SK-N-SH (cell line): ENCODE results near the gene GUCY2D. TPM values are rescaled to one million over a fixed set of nuclear protein-coding genes. Genes with fewer than 3 reads are reported as not detected.
A peak's percentile ranks its signal among the peaks of the same experiment; 100 is the strongest.

ENCODE experiments used
- CTCF ChIA-PET: fragments of 300-600, 350-600 bp; formaldehyde crosslinking; extraction: SDS; loops from one replicate; lab custom pipeline; 2021; lab: Yijun Ruan, JAX
- POLR2A ChIA-PET: fragments of 350-600 bp; sonication (Branson Sonifier 250); formaldehyde crosslinking; extraction: SDS; loops from one replicate; lab custom pipeline; 2020; ENCODE audit warnings: antibody characterized with exemption, inconsistent platforms; lab: Yijun Ruan, JAX
- DNase-seq: peaks from one replicate; pipeline ENCODE4 v3.0.0; 2012
- H2AFZ ChIP-seq: fragments of 200-600 bp; sonication (generic); 2 replicates; pipeline ENCODE4 v1.8.1; 2016; ENCODE audit warnings: antibody characterized with exemption, mild to moderate bottlenecking, low read depth
- H3F3A ChIP-seq: fragments of 200-600 bp; sonication (generic); replicated peaks from 2 replicates; pipeline ENCODE3; 2016; ENCODE audit warnings: antibody characterized with exemption, mild to moderate bottlenecking; ENCODE audit not compliant: insufficient read depth
- H3K27ac ChIP-seq, 2 experiments: fragments of 200-500 bp in 1 of 2; fragments of 200-600 bp in 1 of 2; sonication (Bioruptor generic) in 1 of 2; sonication (generic), shearing (Covaris generic) in 1 of 2; 2 replicates each; pipeline versions ENCODE4 v1.5.1 to v1.6.1; 2014 to 2016; ENCODE audit warnings: low read depth in 2 of 2, inconsistent platforms in 1 of 2, low read length in 1 of 2, mild to moderate bottlenecking in 1 of 2, mixed read lengths in 1 of 2
- H3K27me3 ChIP-seq: fragments of 200-600 bp; sonication (generic), shearing (Covaris generic); 2 replicates; pipeline ENCODE4 v1.6.1; 2016; ENCODE audit warnings: mixed run types; ENCODE audit not compliant: insufficient read depth
- H3K36me3 ChIP-seq, 2 experiments: fragments of 200-500 bp in 1 of 2; fragments of 200-600 bp in 1 of 2; sonication (Bioruptor generic) in 1 of 2; sonication (generic) in 1 of 2; replicated peaks in 1 of 2; 2 replicates each; pipeline versions ENCODE3 to v1.5.1; 2014 to 2016; ENCODE audit warnings: low read length in 1 of 2, mild to moderate bottlenecking in 1 of 2; ENCODE audit not compliant: insufficient read depth in 2 of 2, control insufficient read depth in 1 of 2
- H3K4me1 ChIP-seq, 2 experiments: fragments of 200-500 bp in 1 of 2; fragments of 200-600 bp in 1 of 2; sonication (Bioruptor generic) in 1 of 2; sonication (generic), shearing (Covaris generic) in 1 of 2; 2 replicates each; pipeline versions ENCODE4 v1.5.1 to v1.6.1; 2014 to 2016; ENCODE audit warnings: low read depth in 1 of 2, low read length in 1 of 2, mixed run types in 1 of 2; ENCODE audit not compliant: insufficient read depth in 2 of 2, control insufficient read depth in 1 of 2
- H3K4me2 ChIP-seq: fragments of 200-600 bp; sonication (generic), shearing (Covaris generic); 2 replicates; pipeline ENCODE4 v1.6.1; 2017; ENCODE audit warnings: mixed run types
- H3K4me3 ChIP-seq, 2 experiments: fragments of 200-500 bp in 1 of 2; fragments of 200-600 bp in 1 of 2; sonication (Bioruptor generic) in 1 of 2; sonication (generic), shearing (Covaris generic) in 1 of 2; 2 replicates each; pipeline versions ENCODE4 v1.5.1 to v1.8.1; 2014 to 2016; ENCODE audit warnings: low read depth in 2 of 2, inconsistent platforms in 1 of 2, low read length in 1 of 2, mild to moderate bottlenecking in 1 of 2, mixed read lengths in 1 of 2, moderate library complexity in 1 of 2
- H3K79me2 ChIP-seq: fragments of 200-600 bp; sonication (generic); 2 replicates; pipeline ENCODE4 v1.8.1; 2017; ENCODE audit warnings: mild to moderate bottlenecking; ENCODE audit not compliant: insufficient read depth
- H3K9ac ChIP-seq: fragments of 200-600 bp; sonication (generic); 2 replicates; pipeline ENCODE4 v1.6.1; 2017; ENCODE audit warnings: mixed run types
- H3K9me2 ChIP-seq: fragments of 200-600 bp; sonication (generic); 2 replicates; pipeline ENCODE4 v1.6.1; 2017; ENCODE audit warnings: mixed run types
- H3K9me3 ChIP-seq: fragments of 200-600 bp; sonication (generic); 2 replicates; pipeline ENCODE4 v1.6.1; 2017; ENCODE audit warnings: mixed run types, mild to moderate bottlenecking, moderate library complexity
- H4K20me1 ChIP-seq: fragments of 200-600 bp; sonication (generic); 2 replicates; pipeline ENCODE4 v1.6.1; 2017; ENCODE audit warnings: mild to moderate bottlenecking, mixed run types; ENCODE audit not compliant: insufficient read depth
- FOSL2 ChIP-seq: IDR thresholded peaks from 2 replicates; pipeline ENCODE4 v1.4.0; 2012; ENCODE audit warnings: low read depth, mild to moderate bottlenecking, moderate library complexity, borderline replicate concordance
- FOXJ3 ChIP-seq: sonication (generic); formaldehyde crosslinking; IDR thresholded peaks from 2 replicates; pipeline ENCODE4 v1.5.1; 2020; ENCODE audit warnings: mild to moderate bottlenecking, missing genetic modification reagents
- MEF2A ChIP-seq: IDR thresholded peaks from 2 replicates; pipeline ENCODE4 v1.4.0; 2012; ENCODE audit warnings: low read depth, borderline replicate concordance
- MXI1 ChIP-seq: IDR thresholded peaks from 2 replicates; pipeline ENCODE4 v1.6.1; 2012; ENCODE audit warnings: mild to moderate bottlenecking, low read depth, low read length, improper control_type of control experiment
- RAD21 ChIP-seq: IDR thresholded peaks from 2 replicates; pipeline ENCODE4 v1.6.1; 2012; ENCODE audit warnings: mild to moderate bottlenecking, low read length
- REST ChIP-seq: IDR thresholded peaks from 2 replicates; pipeline ENCODE4 v1.6.1; 2012; ENCODE audit warnings: mild to moderate bottlenecking, low read depth, low read length, moderate library complexity
- SMC3 ChIP-seq: IDR thresholded peaks from 2 replicates; pipeline ENCODE4 v1.6.1; 2012; ENCODE audit warnings: low read depth, low read length, improper control_type of control experiment
- TAF1 ChIP-seq: IDR thresholded peaks from 2 replicates; pipeline ENCODE4 v1.6.1; 2012; ENCODE audit warnings: low read depth, mild to moderate bottlenecking, low read length, moderate library complexity, borderline replicate concordance
- TCF12 ChIP-seq: IDR thresholded peaks from 2 replicates; pipeline ENCODE4 v1.4.0; 2012
- TEAD4 ChIP-seq: IDR thresholded peaks from 2 replicates; pipeline ENCODE4 v1.4.0; 2012; ENCODE audit warnings: mild to moderate bottlenecking, borderline replicate concordance; ENCODE audit not compliant: insufficient read depth
- YY1 ChIP-seq: IDR thresholded peaks from 2 replicates; pipeline ENCODE4 v1.4.0; 2012; ENCODE audit warnings: low read depth, mild to moderate bottlenecking
- ZBTB33 ChIP-seq: IDR thresholded peaks from 2 replicates; pipeline ENCODE4 v1.4.0; 2012; ENCODE audit warnings: low read depth, borderline replicate concordance
- WGBS: methylation state at CpG from one replicate; pipeline ENCODE4 v1.1.6; 2017; ENCODE audit warnings: low lambda C conversion rate; 5-methylcytosine and 5-hydroxymethylcytosine counted together
- polyA plus RNA-seq, 3 experiments: library from polyadenylated mRNA; depleted of rRNA; stranded (reverse); fragments of >200 nt; gene quantifications; 2 replicates each; pipeline ENCODE4 v1.2.3, GENCODE V29; 2012
- TF ChIP-seq, protein P1 (sequence below): fragments of 150-350 bp; IDR thresholded peaks from 2 replicates; pipeline ENCODE4 v1.6.1; 2017; ENCODE audit warnings: antibody characterized with exemption, low read length, low read depth, borderline replicate concordance
- TF ChIP-seq, protein P2 (sequence below): fragments of 150-350 bp; IDR thresholded peaks from 2 replicates; pipeline ENCODE4 v1.6.1; 2016; ENCODE audit warnings: mild to moderate bottlenecking, low read depth, low read length
- TF ChIP-seq, protein P3 (sequence below): fragments of 200-600 bp; sonication (generic); IDR thresholded peaks from 2 replicates; pipeline ENCODE4 v1.6.1; 2017; ENCODE audit warnings: antibody characterized with exemption, mild to moderate bottlenecking, moderate library complexity
- TF ChIP-seq, protein P4 (sequence below): IDR thresholded peaks from 2 replicates; pipeline ENCODE4 v1.4.0; 2012; ENCODE audit warnings: low read depth, borderline replicate concordance

Gene GUCY2D
- polyA plus RNA-seq, 1 of the 3 experiments (the other 2 are of a cell fraction), result not detected

DNA sequence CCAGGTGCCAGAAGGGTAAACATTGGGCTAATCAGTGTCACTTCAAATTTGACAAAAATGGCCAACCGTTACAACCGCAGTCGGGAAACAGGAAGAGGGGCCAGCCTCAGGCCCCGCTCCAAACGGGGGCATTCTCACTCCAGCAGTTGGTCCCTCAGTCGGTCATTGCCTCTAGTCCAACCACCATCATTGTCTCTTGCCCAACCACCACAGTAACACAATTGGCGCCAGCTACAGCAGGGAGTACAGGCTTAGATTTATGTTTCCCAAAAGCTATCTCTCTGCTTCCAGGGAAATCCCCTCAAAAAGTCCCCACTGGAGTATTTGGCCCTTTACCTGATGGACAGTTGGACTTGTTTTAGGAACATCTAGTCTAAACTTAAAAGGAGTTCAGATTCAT is 56.7 kb downstream of the GUCY2D start (continued):
- TF ChIP-seq RAD21 (no peak), TAF1 (no peak), TEAD4 (no peak)
- TF ChIP-seq, protein P1, sequence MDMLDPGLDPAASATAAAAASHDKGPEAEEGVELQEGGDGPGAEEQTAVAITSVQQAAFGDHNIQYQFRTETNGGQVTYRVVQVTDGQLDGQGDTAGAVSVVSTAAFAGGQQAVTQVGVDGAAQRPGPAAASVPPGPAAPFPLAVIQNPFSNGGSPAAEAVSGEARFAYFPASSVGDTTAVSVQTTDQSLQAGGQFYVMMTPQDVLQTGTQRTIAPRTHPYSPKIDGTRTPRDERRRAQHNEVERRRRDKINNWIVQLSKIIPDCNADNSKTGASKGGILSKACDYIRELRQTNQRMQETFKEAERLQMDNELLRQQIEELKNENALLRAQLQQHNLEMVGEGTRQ, result no peak

DNA sequence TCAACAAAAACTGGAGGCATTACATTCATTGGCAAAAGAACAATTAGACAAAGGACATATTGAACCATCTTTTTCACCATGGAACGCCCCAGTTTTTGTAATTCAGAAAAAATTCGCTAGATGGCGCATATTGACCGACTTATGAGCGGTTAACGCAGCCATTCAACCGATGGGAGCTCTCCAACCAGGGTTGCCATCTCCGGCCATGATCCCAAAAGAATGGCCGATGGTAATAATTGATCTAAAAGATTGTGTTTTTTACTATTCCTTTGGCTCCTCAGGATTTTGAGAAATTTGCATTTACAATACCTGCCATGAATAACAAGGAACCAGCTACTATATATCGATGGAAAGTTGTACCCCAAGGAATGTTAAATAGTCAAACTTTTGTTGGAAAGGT is 57.9 kb downstream of the GUCY2D start:
- Histone ChIP-seq H3K27me3 (peaks cover 53% of the 10 kb centered on the region), H3K27ac (no peak overlapping the region), H3K4me3 (peak overlapping the region in 1 of 2 experiments; percentile 28; a peak in 1 of 4 replicates), H3K9ac (no peak overlapping the region), H4K20me1 (no peaks in the 10 kb centered on the region)
- TF ChIP-seq MXI1, result no peak
- TF ChIP-seq TAF1, result no peak
- no peak for TF ChIP-seq ZBTB33
- TF ChIP-seq MEF2A, result no peak
- TF ChIP-seq, protein P2, sequence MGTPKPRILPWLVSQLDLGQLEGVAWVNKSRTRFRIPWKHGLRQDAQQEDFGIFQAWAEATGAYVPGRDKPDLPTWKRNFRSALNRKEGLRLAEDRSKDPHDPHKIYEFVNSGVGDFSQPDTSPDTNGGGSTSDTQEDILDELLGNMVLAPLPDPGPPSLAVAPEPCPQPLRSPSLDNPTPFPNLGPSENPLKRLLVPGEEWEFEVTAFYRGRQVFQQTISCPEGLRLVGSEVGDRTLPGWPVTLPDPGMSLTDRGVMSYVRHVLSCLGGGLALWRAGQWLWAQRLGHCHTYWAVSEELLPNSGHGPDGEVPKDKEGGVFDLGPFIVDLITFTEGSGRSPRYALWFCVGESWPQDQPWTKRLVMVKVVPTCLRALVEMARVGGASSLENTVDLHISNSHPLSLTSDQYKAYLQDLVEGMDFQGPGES, result no peak
- TF ChIP-seq REST, result peak; percentile 87
- TF ChIP-seq FOSL2, result no peak
- no peak for TF ChIP-seq FOXJ3 (CRISPR knock-in tag)
- peak; percentile 87 for TF ChIP-seq RAD21
- TF ChIP-seq YY1, result peak; percentile 66; the same call in 1 of the 2 replicates
- peak; percentile 53 for TF ChIP-seq SMC3
- TF ChIP-seq, protein P3, sequence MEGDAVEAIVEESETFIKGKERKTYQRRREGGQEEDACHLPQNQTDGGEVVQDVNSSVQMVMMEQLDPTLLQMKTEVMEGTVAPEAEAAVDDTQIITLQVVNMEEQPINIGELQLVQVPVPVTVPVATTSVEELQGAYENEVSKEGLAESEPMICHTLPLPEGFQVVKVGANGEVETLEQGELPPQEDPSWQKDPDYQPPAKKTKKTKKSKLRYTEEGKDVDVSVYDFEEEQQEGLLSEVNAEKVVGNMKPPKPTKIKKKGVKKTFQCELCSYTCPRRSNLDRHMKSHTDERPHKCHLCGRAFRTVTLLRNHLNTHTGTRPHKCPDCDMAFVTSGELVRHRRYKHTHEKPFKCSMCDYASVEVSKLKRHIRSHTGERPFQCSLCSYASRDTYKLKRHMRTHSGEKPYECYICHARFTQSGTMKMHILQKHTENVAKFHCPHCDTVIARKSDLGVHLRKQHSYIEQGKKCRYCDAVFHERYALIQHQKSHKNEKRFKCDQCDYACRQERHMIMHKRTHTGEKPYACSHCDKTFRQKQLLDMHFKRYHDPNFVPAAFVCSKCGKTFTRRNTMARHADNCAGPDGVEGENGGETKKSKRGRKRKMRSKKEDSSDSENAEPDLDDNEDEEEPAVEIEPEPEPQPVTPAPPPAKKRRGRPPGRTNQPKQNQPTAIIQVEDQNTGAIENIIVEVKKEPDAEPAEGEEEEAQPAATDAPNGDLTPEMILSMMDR, result peak; percentile 76
- no peak for TF ChIP-seq TCF12
- TF ChIP-seq, protein P4, sequence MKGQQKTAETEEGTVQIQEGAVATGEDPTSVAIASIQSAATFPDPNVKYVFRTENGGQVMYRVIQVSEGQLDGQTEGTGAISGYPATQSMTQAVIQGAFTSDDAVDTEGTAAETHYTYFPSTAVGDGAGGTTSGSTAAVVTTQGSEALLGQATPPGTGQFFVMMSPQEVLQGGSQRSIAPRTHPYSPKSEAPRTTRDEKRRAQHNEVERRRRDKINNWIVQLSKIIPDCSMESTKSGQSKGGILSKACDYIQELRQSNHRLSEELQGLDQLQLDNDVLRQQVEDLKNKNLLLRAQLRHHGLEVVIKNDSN, result no peak
- TF ChIP-seq, all 33 proteins: peak for 5
- Histone ChIP-seq H3K4me1 (peaks cover 4 to 8% of the 10 kb centered on the region in 2 experiments; a peak in 2 of 4 replicates), H2AFZ (no peak overlapping the region), H3K4me2 (peak overlapping the region; percentile 14; the same call in 1 of the 2 replicates), H3F3A (no peaks in the 10 kb centered on the region), H3K79me2 (no peaks in the 10 kb centered on the region), H3K36me3 (no peaks in the 10 kb centered on the region), H3K9me3 (no peaks in the 10 kb centered on the region), H3K9me2 (no peaks in the 10 kb centered on the region)
- DNase-seq, result peak; percentile 80
- POLR2A ChIA-PET, result interaction anchor here (0.6 to 0.9 kb wide), 3 partner anchors 113 to 317 kb away, joined by 3 to 4 read pairs (median 4); partner anchors contain the start of gene KRABD2
- 6% methylated on average over 10 of the region's 10 CpGs for WGBS
- CTCF ChIA-PET, result interaction anchor here (0.5 to 8.9 kb wide), 48 partner anchors 8 to 834 kb away, joined by 3 to 390 read pairs (median 5); partner anchors contain the start of genes ALOX12B, ALOXE3, BORCS6 and HES7
